Right cardiac atrium (tissue), 5 donors: Measurements from ENCODE around the gene FXR2. TPM values are rescaled to one million over a fixed set of nuclear protein-coding genes. Genes with fewer than 3 reads are reported as not detected.
"Not testable (repeated sequence)": the region's sequence is repeated elsewhere in the genome, so short reads cannot be mapped to it uniquely, and the experiment has no call there.

Experiments
- ATAC-seq, 2 donors: fragments of 200-7000 bp; cut with Tn5 transposase; one replicate each; pipeline versions ENCODE4 v1.8.0 to v1.9.1; 2020; ENCODE audit warnings: moderate library complexity in 2 of 2, mild to moderate bottlenecking in 1 of 2
- DNase-seq, 3 donors: peaks; one replicate each; pipeline ENCODE4 v3.0.0-alpha.2; 2020
- H3K27ac ChIP-seq: one replicate; pipeline ENCODE4 v1.5.1; 2013; ENCODE audit warnings: mild to moderate bottlenecking, low read length, control low read depth, moderate library complexity
- H3K27me3 ChIP-seq: one replicate; pipeline ENCODE4 v1.6.1; 2013; ENCODE audit not compliant: control insufficient read depth, insufficient read depth
- H3K4me1 ChIP-seq: one replicate; pipeline ENCODE4 v1.6.1; 2013; ENCODE audit warnings: low read length; ENCODE audit not compliant: control insufficient read depth, insufficient read depth
- H3K4me3 ChIP-seq: one replicate; pipeline ENCODE4 v1.5.1; 2013; ENCODE audit warnings: low read length, control low read depth
- H3K9me3 ChIP-seq: one replicate; pipeline ENCODE4 v1.6.1; 2013; ENCODE audit warnings: low read length; ENCODE audit not compliant: control insufficient read depth
- WGBS: extraction: QIAGEN DNeasy Blood & Tissue Kit; methylation state at CpG from one replicate; pipeline ENCODE4 v1.1.7; 2013; 5-methylcytosine and 5-hydroxymethylcytosine counted together
- intact Hi-C, 4 donors: fragments of 100-400 bp; cut with DNase I; formaldehyde crosslinking; loops; one replicate each; pipeline versions ENCODE4 v1.11.0 to v1.14.0; 2022 to 2023
- polyA plus RNA-seq: library from polyadenylated mRNA; stranded (reverse); fragments of 200-250 nt; gene quantifications from one replicate; pipeline ENCODE4 v1.2.3, GENCODE V29; 2013
- total RNA-seq, 4 donors: library from RNA; stranded (reverse); fragmentation: NEBNext Ultra II Directional; extraction: Animal tissue kit (Norgen Biotek cat#: 25700); gene quantifications; one replicate each; pipeline ENCODE4 v1.2.1, GENCODE V29; 2021
- donor health status: healthy with polysubstance abuse.
- donor health status: DM: no; HTN: yes; CAD: no.
- donor health status: DM: no; HTN: no; CAD: no.
- donor health status: DM: no; HTN: yes; CAD: no; lungs with severe emphysema.
- donor health status: DM: yes; HTN: yes; CAD: no.

Gene FXR2
- total and polyA plus RNA-seq, 5 donors: 78.9 to 109 (median 79.6) TPM

- Histone ChIP-seq H3K4me1 (peaks cover 3% of the 10 kb centered on the region), H3K27me3 (no peaks in the 10 kb centered on the region), H3K9me3 (no peaks in the 10 kb centered on the region), H3K27ac (no peak overlapping the region), H3K4me3 (no peak overlapping the region)
- intact Hi-C loops: no loop called here
- WGBS: 98% methylated on average over 2 of the region's 2 CpGs
- ATAC-seq (no peak), DNase-seq (no peak)
Measured at GRCh38 chr17:7610641-7611040, 4.1 kb downstream of the FXR2 start.

GRCh38 chr17:7606280-7606679 is 8.4 kb downstream of the FXR2 start:
- ATAC-seq: peak; percentile 87 to 94
- WGBS: 73% methylated on average over 4 of the region's 4 CpGs

GRCh38 chr17:7597561-7597960 is 17.1 kb downstream of the FXR2 start:
- DNase-seq, H3K4me3 ChIP-seq, H3K27ac ChIP-seq, H3K4me1 ChIP-seq, intact Hi-C loops, ATAC-seq, H3K9me3 ChIP-seq, H3K27me3 ChIP-seq: not testable (repeated sequence)
- WGBS: 83% methylated on average over 5 of the region's 5 CpGs

More at GRCh38 chr17:7606280-7606679, 8.4 kb downstream of the FXR2 start:
- no peaks in the 10 kb centered on the region for H3K9me3 ChIP-seq
- no peaks in the 10 kb centered on the region for H3K4me1 ChIP-seq
- H3K27ac ChIP-seq: peak overlapping the region; percentile 85
- H3K27me3 ChIP-seq: no peaks in the 10 kb centered on the region
- no peak overlapping the region for H3K4me3 ChIP-seq
- intact Hi-C loops: no loop called here
- no peak for DNase-seq

GRCh38 chr17:7593296-7593695 is 21.4 kb downstream of the FXR2 start:
- Histone ChIP-seq H3K9me3 (no peaks in the 10 kb centered on the region), H3K27ac (no peak overlapping the region), H3K4me1 (no peaks in the 10 kb centered on the region), H3K27me3 (no peaks in the 10 kb centered on the region), H3K4me3 (no peak overlapping the region)
- WGBS: 80% methylated on average over 12 of the region's 12 CpGs
- DNase-seq (no peak), ATAC-seq (no peak)
- intact Hi-C loops: no loop called here

GRCh38 chr17:7592422-7593021 is 22.2 kb downstream of the FXR2 start:
- H3K27me3 ChIP-seq: no peaks in the 10 kb centered on the region
- H3K4me1 ChIP-seq: no peaks in the 10 kb centered on the region
- no peak overlapping the region for H3K27ac ChIP-seq
- ATAC-seq (no peak), DNase-seq (no peak)
- no peak overlapping the region for H3K4me3 ChIP-seq
- H3K9me3 ChIP-seq: no peaks in the 10 kb centered on the region
- intact Hi-C loops: no loop called here
- WGBS: 92% methylated on average over 23 of the region's 23 CpGs

GRCh38 chr17:7591596-7591995 is 23.1 kb downstream of the FXR2 start:
- no peak overlapping the region for H3K4me3 ChIP-seq
- no peak overlapping the region for H3K27ac ChIP-seq
- ATAC-seq: no peak
- intact Hi-C loops: no loop called here
- H3K27me3 ChIP-seq: no peaks in the 10 kb centered on the region
- DNase-seq: no peak
- no peaks in the 10 kb centered on the region for H3K4me1 ChIP-seq
- WGBS: 86% methylated on average over 5 of the region's 5 CpGs
- no peaks in the 10 kb centered on the region for H3K9me3 ChIP-seq

DNA sequence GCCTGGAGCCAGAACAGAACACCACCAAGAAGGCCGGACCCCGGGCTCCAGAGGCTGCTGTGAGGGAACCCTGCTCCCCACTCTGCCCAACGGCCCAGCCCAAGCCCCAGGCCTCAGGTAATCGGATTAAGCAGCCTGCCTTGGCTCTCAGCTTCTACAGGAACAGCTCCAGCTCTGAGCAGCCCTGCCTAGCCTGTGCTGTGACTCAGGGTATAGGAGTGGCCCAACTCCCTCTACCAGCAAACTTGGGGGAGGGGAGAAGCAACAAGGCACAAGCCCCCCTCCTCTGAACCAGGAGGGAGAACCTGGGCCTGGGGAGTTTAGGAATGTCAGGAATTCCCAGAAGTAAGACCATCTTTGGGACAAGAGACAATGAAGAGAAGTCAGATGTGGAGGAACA is 24.0 kb downstream of the FXR2 start:
- intact Hi-C loops: no loop called here
- Histone ChIP-seq H3K4me3 (no peak overlapping the region), H3K4me1 (no peaks in the 10 kb centered on the region), H3K27me3 (no peaks in the 10 kb centered on the region), H3K9me3 (no peaks in the 10 kb centered on the region), H3K27ac (no peak overlapping the region)
- 82% methylated on average over 4 of the region's 4 CpGs for WGBS
- no peak for ATAC-seq
- DNase-seq: no peak

GRCh38 chr17:7589891-7590691 is 24.6 kb downstream of the FXR2 start, which contains the start of gene SOX15:
Gene SOX15 (minus strand): TSS chr17:7590094. CDS start chr17:7589676, 418 bp downstream.
- no peaks in the 10 kb centered on the region for H3K4me1 ChIP-seq
- no peak for DNase-seq
- no peak within 1 kb of the TSS for H3K4me3 ChIP-seq
- WGBS: 63% methylated on average over 24 of the region's 24 CpGs
- peak; percentile 1 to 3 for ATAC-seq
- intact Hi-C loops: loop anchor here in 2 of 4 donors (10.0 kb wide), 2 partner anchors 95 to 235 kb away; partner anchors contain the start of genes KCTD11 (in 1 of the 2), TMEM95 (in 1 of the 2), TP53 (in 1 of the 2) and WRAP53 (in 1 of the 2)
- H3K9me3 ChIP-seq: no peaks in the 10 kb centered on the region
- H3K27me3 ChIP-seq: no peaks in the 10 kb centered on the region
- H3K27ac ChIP-seq: peak within 1 kb of the TSS; percentile 26

DNA sequence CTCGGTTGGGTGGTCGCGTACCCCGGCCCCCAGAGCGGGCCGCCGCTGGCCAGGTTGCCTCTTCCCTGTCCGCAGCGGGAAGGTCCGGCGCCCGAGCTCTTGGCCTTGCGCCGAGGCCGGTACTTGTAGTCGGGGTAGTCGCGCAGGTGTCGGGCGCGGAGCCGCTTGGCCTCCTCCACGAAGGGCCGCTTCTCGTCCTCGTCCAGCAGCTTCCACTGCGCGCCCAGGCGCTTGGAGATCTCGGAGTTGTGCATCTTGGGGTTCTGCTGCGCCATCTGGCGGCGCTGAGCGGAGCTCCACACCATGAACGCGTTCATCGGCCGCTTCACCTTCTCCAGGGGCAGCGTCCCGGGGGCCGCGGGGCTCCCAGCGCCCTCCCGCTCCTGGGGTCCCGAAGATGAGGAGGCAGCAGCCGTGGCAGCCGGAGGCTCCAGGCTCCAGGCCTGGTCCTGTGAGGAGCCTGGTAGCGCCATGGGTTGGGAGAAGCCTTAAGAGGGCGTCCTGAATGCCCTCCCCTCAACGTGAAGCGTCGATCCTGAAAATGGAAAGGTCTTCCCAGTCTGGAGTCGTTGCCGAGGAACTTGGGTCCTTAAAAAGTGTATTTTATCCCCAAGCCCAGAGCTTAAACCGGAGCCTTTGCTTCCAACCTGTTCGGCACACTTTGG is 25.4 kb downstream of the FXR2 start:
- WGBS: 13% methylated on average over 56 of the region's 56 CpGs
- ATAC-seq (peak; percentile 80 to 85), DNase-seq (peak; percentile 89 to 96 (median 94))
- intact Hi-C loops: loop anchor here in 2 of 4 donors (10.0 kb wide), 2 partner anchors 95 to 235 kb away; partner anchors contain the start of genes KCTD11 (in 1 of the 2), TMEM95 (in 1 of the 2), TP53 (in 1 of the 2) and WRAP53 (in 1 of the 2)
- H3K9me3 ChIP-seq: no peaks in the 10 kb centered on the region
- H3K27me3 ChIP-seq: no peaks in the 10 kb centered on the region
- H3K4me3 ChIP-seq: no peak overlapping the region
- no peaks in the 10 kb centered on the region for H3K4me1 ChIP-seq
- peak overlapping the region; percentile 26 for H3K27ac ChIP-seq

- peak; percentile 5 to 19 for ATAC-seq
- peak overlapping the region; percentile 26 for H3K27ac ChIP-seq
- H3K4me1 ChIP-seq: no peaks in the 10 kb centered on the region
- intact Hi-C loops: loop anchor here in 2 of 4 donors (10.0 kb wide), 2 partner anchors 96 to 234 kb away; partner anchors contain the start of genes KCTD11 (in 1 of the 2), TMEM95 (in 1 of the 2), TP53 (in 1 of the 2) and WRAP53 (in 1 of the 2)
- 66% methylated on average over 30 of the region's 30 CpGs for WGBS
- no peaks in the 10 kb centered on the region for H3K27me3 ChIP-seq
- peak in 2 of 3 donors; percentile 61 to 63 for DNase-seq
- H3K4me3 ChIP-seq: no peak overlapping the region
- H3K9me3 ChIP-seq: no peaks in the 10 kb centered on the region
Measured at GRCh38 chr17:7588553-7589203, 26.0 kb downstream of the FXR2 start.
